SU-DHL-6 (cell line): ENCODE results near the gene VPS52.
A peak's percentile ranks its signal among the peaks of the same experiment; 100 is the strongest.

Source experiments
- H2AFZ ChIP-seq: fragments of 200-600 bp; sonication (generic); 2 replicates; pipeline ENCODE4 v1.6.1; 2014; ENCODE audit warnings: low read depth, mild to moderate bottlenecking, moderate library complexity, mixed read lengths, antibody characterized with exemption, low read length; ENCODE audit not compliant: severe bottlenecking
- H3F3A ChIP-seq: fragments of 200-600 bp; shearing (Covaris generic); 2 replicates; pipeline ENCODE4 v1.6.0; 2016; ENCODE audit warnings: antibody characterized with exemption, mild to moderate bottlenecking; ENCODE audit not compliant: insufficient read depth
- H3K27ac ChIP-seq: fragments of 200-600 bp; sonication (generic); 2 replicates; pipeline ENCODE4 v1.5.1; 2016; ENCODE audit warnings: low read depth, mild to moderate bottlenecking, low read length, moderate library complexity, mixed read lengths
- H3K27me3 ChIP-seq: fragments of 200-600 bp; sonication (generic), shearing (Covaris generic); 2 replicates; pipeline ENCODE4 v1.6.0; 2014; ENCODE audit warnings: mild to moderate bottlenecking, low read length
- H3K36me3 ChIP-seq: fragments of 200-600 bp; sonication (generic); 2 replicates; pipeline ENCODE4 v1.6.1; 2014; ENCODE audit warnings: mild to moderate bottlenecking, low read length, mixed read lengths
- H3K4me2 ChIP-seq: fragments of 300-600, 200-600 bp; shearing (Covaris generic), sonication (generic); 2 replicates; pipeline ENCODE4 v1.6.0; 2014; ENCODE audit warnings: low read length, low read depth, mild to moderate bottlenecking; ENCODE audit not compliant: poor library complexity, severe bottlenecking
- H3K4me3 ChIP-seq: fragments of 200-600 bp; sonication (generic); 2 replicates; pipeline ENCODE4 v1.5.1; 2014; ENCODE audit warnings: antibody characterized with exemption, low read length, mild to moderate bottlenecking, mixed read lengths; ENCODE audit not compliant: insufficient read depth, poor library complexity, severe bottlenecking
- H3K79me2 ChIP-seq: fragments of 200-600 bp; sonication (generic); 2 replicates; pipeline ENCODE4 v1.6.1; 2014; ENCODE audit warnings: mild to moderate bottlenecking, low read length, moderate library complexity; ENCODE audit not compliant: insufficient read depth
- H3K9ac ChIP-seq: fragments of 200-600 bp; sonication (generic); 2 replicates; pipeline ENCODE4 v1.7.0; 2014; ENCODE audit warnings: mild to moderate bottlenecking, low read length
- H3K9me2 ChIP-seq: fragments of 200-600 bp; sonication (generic); replicated peaks from 2 replicates; pipeline ENCODE4 v1.6.1; 2014; ENCODE audit warnings: low read length; ENCODE audit not compliant: insufficient read depth
- H3K9me3 ChIP-seq: fragments of 200-600 bp; sonication (generic); 2 replicates; pipeline ENCODE4 v1.6.1; 2014; ENCODE audit warnings: low read length, mixed read lengths; ENCODE audit not compliant: insufficient read depth
- H4K20me1 ChIP-seq: fragments of 200-600 bp; sonication (generic); 2 replicates; pipeline ENCODE4 v1.6.1; 2014; ENCODE audit warnings: low read depth, mild to moderate bottlenecking, antibody characterized with exemption, low read length, moderate library complexity, mixed read lengths
- CTCF ChIP-seq: fragments of 200-600 bp; sonication (generic); IDR thresholded peaks from one replicate; pipeline ENCODE4 v1.5.1; 2017; ENCODE audit warnings: antibody characterized with exemption, mild to moderate bottlenecking, low read length, moderate library complexity; ENCODE audit not compliant: insufficient read depth, poor library complexity, severe bottlenecking
- EZH2phosphoT487 ChIP-seq: fragments of 200-600 bp; sonication (generic), shearing (Covaris generic); conservative IDR thresholded peaks from 2 replicates; pipeline ENCODE4 v1.6.1; 2018; ENCODE audit warnings: mild to moderate bottlenecking, antibody characterized with exemption, low read length, moderate library complexity, mixed read lengths

Gene VPS52

GRCh38 chr6:33289784-33290315 is 18.2 kb upstream of the VPS52 start:
- H3K36me3 ChIP-seq = peaks cover 13% of the 10 kb centered on the region

GRCh38 chr6:33288921-33289783 is 17.5 kb upstream of the VPS52 start, which contains the start of the genes PFDN6 and WDR46:
PFDN6 (plus strand) TSS chr6:33289601; CDS start chr6:33289857, 256 bp downstream.
WDR46 (minus strand) TSS chr6:33289239; CDS start chr6:33289170, 69 bp downstream.
- Histone ChIP-seq H3K4me2 (peak within 1 kb of the TSS; percentile 94), H4K20me1 (no peaks in the 10 kb centered on the region), H3K36me3 (peaks cover 20% of the 10 kb centered on the region), H3K79me2 (peaks cover 46% of the 10 kb centered on the region), H3K27ac (peak within 1 kb of the TSS; percentile 65), H3K4me3 (peak within 1 kb of the TSS; percentile 84), H2AFZ (peak within 1 kb of the TSS; percentile 90), H3K9ac (peak within 1 kb of the TSS; percentile 80), H3K27me3 (no peaks in the 10 kb centered on the region), H3K9me3 (no peaks in the 10 kb centered on the region), H3F3A (peaks cover 14% of the 10 kb centered on the region), H3K9me2 (no peaks in the 10 kb centered on the region)
- no peak for TF ChIP-seq CTCF
- TF ChIP-seq EZH2phosphoT487 = no peak

More at GRCh38 chr6:33289784-33290315, 18.2 kb upstream of the VPS52 start:
- TF ChIP-seq CTCF = no peak
- TF ChIP-seq EZH2phosphoT487 = no peak
- peaks cover 14% of the 10 kb centered on the region for H3F3A ChIP-seq
- H3K27me3 ChIP-seq = no peaks in the 10 kb centered on the region
- peak overlapping the region; percentile 94 for H3K4me2 ChIP-seq
- H2AFZ ChIP-seq = peak overlapping the region; percentile 90
- no peaks in the 10 kb centered on the region for H4K20me1 ChIP-seq
- H3K27ac ChIP-seq = peak overlapping the region; percentile 65
- H3K9me3 ChIP-seq = no peaks in the 10 kb centered on the region
- H3K9me2 ChIP-seq = no peaks in the 10 kb centered on the region
- H3K4me3 ChIP-seq = peak overlapping the region; percentile 84
- peak overlapping the region; percentile 80 for H3K9ac ChIP-seq
- H3K79me2 ChIP-seq = peaks cover 46% of the 10 kb centered on the region

- Histone ChIP-seq H4K20me1 (no peaks in the 10 kb centered on the region), H3F3A (peaks cover 14% of the 10 kb centered on the region), H3K4me3 (peak overlapping the region; percentile 84), H3K9me3 (no peaks in the 10 kb centered on the region), H3K9ac (peak overlapping the region; percentile 80), H3K27ac (peak overlapping the region; percentile 65), H2AFZ (peak overlapping the region; percentile 90), H3K4me2 (peak overlapping the region; percentile 94), H3K36me3 (peaks cover 21% of the 10 kb centered on the region), H3K27me3 (no peaks in the 10 kb centered on the region), H3K9me2 (no peaks in the 10 kb centered on the region), H3K79me2 (peaks cover 46% of the 10 kb centered on the region)
- TF ChIP-seq CTCF (no peak), EZH2phosphoT487 (no peak)
Observed at GRCh38 chr6:33288141-33288920, 16.7 kb upstream of the VPS52 start.
